Activated T-cell treated with anti-CD3 and anti-CD28 coated beads, Interleukin-2, amount 50 U/mL, for 24 hours (primary cell): Measurements from ENCODE around the gene METTL9.
"Not testable (repeated sequence)": the region's sequence is repeated elsewhere in the genome, so short reads cannot be mapped to it uniquely, and the experiment has no call there.

ENCODE experiments used
- DNase-seq: peaks from one replicate; pipeline ENCODE4 v3.0.0-alpha.2; 2020
- H3K27ac Mint-ChIP-seq: 2 replicates; pipeline ENCODE4 v1.8.0; 2020; ENCODE audit warnings: mild to moderate bottlenecking, mixed read lengths
- H3K27me3 Mint-ChIP-seq: 2 replicates; pipeline ENCODE4 v1.8.0; 2020; ENCODE audit warnings: mixed read lengths
- H3K36me3 Mint-ChIP-seq: 2 replicates; pipeline ENCODE4 v1.8.0; 2020; ENCODE audit warnings: low read depth, mixed read lengths
- H3K4me1 Mint-ChIP-seq: 2 replicates; pipeline ENCODE4 v1.8.0; 2020; ENCODE audit warnings: low read depth, mixed read lengths
- H3K4me3 Mint-ChIP-seq: 2 replicates; pipeline ENCODE4 v1.8.0; 2020; ENCODE audit warnings: mild to moderate bottlenecking, moderate library complexity, mixed read lengths
- H3K9me3 Mint-ChIP-seq: 2 replicates; pipeline ENCODE4 v1.8.0; 2020; ENCODE audit warnings: mixed read lengths

Gene METTL9

GRCh38 chr16:21599122-21600030 lies at the start of gene METTL9:
TSS of gene METTL9 (plus strand) at chr16:21599577. CDS start at chr16:21599734, 157 bp downstream.
- H3K27me3 Mint-ChIP-seq: no peaks in the 10 kb centered on the region
- peak within 1 kb of the TSS; percentile 89 for H3K4me3 Mint-ChIP-seq
- H3K4me1 Mint-ChIP-seq: peaks cover 59% of the 10 kb centered on the region
- H3K27ac Mint-ChIP-seq: peak within 1 kb of the TSS; percentile 93
- DNase-seq: peak; percentile 96
- H3K36me3 Mint-ChIP-seq: peaks cover 19% of the 10 kb centered on the region
- no peaks in the 10 kb centered on the region for H3K9me3 Mint-ChIP-seq

- H3K36me3 Mint-ChIP-seq, H3K27ac Mint-ChIP-seq, H3K9me3 Mint-ChIP-seq, H3K27me3 Mint-ChIP-seq, H3K4me3 Mint-ChIP-seq, DNase-seq: not testable (repeated sequence)
- peaks cover 12% of the 10 kb centered on the region for H3K4me1 Mint-ChIP-seq
Measured at GRCh38 chr16:21549975-21550374, 49.4 kb upstream of the METTL9 start.

- H3K27ac Mint-ChIP-seq, DNase-seq, H3K27me3 Mint-ChIP-seq, H3K4me3 Mint-ChIP-seq, H3K9me3 Mint-ChIP-seq, H3K36me3 Mint-ChIP-seq: not testable (repeated sequence)
- H3K4me1 Mint-ChIP-seq: peaks cover 17% of the 10 kb centered on the region
Measured at GRCh38 chr16:21550435-21550834, 48.9 kb upstream of the METTL9 start.

- not testable (repeated sequence) for DNase-seq, H3K36me3 Mint-ChIP-seq, H3K27ac Mint-ChIP-seq
Measured at GRCh38 chr16:21551076-21551475, 48.3 kb upstream of the METTL9 start.

GRCh38 chr16:21551600-21551999 lies 47.8 kb upstream of the METTL9 start:
- peaks cover 17% of the 10 kb centered on the region for H3K4me1 Mint-ChIP-seq
- H3K27me3 Mint-ChIP-seq, H3K36me3 Mint-ChIP-seq, DNase-seq, H3K4me3 Mint-ChIP-seq, H3K27ac Mint-ChIP-seq, H3K9me3 Mint-ChIP-seq: not testable (repeated sequence)

More at GRCh38 chr16:21551076-21551475, 48.3 kb upstream of the METTL9 start:
- not testable (repeated sequence) for H3K27me3 Mint-ChIP-seq, H3K9me3 Mint-ChIP-seq, H3K4me3 Mint-ChIP-seq
- peaks cover 17% of the 10 kb centered on the region for H3K4me1 Mint-ChIP-seq

- DNase-seq, H3K4me3 Mint-ChIP-seq, H3K36me3 Mint-ChIP-seq, H3K27ac Mint-ChIP-seq, H3K9me3 Mint-ChIP-seq: not testable (repeated sequence)
- peaks cover 10% of the 10 kb centered on the region for H3K27me3 Mint-ChIP-seq
- H3K4me1 Mint-ChIP-seq: peaks cover 17% of the 10 kb centered on the region
Measured at GRCh38 chr16:21553481-21554296, 45.7 kb upstream of the METTL9 start.

GRCh38 chr16:21554795-21555585 lies 44.4 kb upstream of the METTL9 start:
- Mint-ChIP-seq H3K36me3 (no peaks in the 10 kb centered on the region), H3K4me1 (peaks cover 17% of the 10 kb centered on the region), H3K4me3 (peak overlapping the region; percentile 47), H3K27ac (peak overlapping the region; percentile 87), H3K27me3 (peaks cover 10% of the 10 kb centered on the region), H3K9me3 (no peaks in the 10 kb centered on the region)
- peak; percentile 98 for DNase-seq

- peak; percentile 34 for DNase-seq
- Mint-ChIP-seq H3K4me1 (peaks cover 17% of the 10 kb centered on the region), H3K27me3 (peaks cover 10% of the 10 kb centered on the region)
- not testable (repeated sequence) for H3K27ac Mint-ChIP-seq, H3K36me3 Mint-ChIP-seq, H3K4me3 Mint-ChIP-seq, H3K9me3 Mint-ChIP-seq
Measured at GRCh38 chr16:21555621-21556020, 43.8 kb upstream of the METTL9 start.

- H3K27me3 Mint-ChIP-seq: peaks cover 10% of the 10 kb centered on the region
- not testable (repeated sequence) for DNase-seq
Measured at GRCh38 chr16:21556026-21556595, 43.3 kb upstream of the METTL9 start.

GRCh38 chr16:21556651-21557241 lies 42.6 kb upstream of the METTL9 start:
- H3K27ac Mint-ChIP-seq, H3K36me3 Mint-ChIP-seq, H3K4me3 Mint-ChIP-seq, H3K9me3 Mint-ChIP-seq: not testable (repeated sequence)
- Mint-ChIP-seq H3K27me3 (peaks cover 10% of the 10 kb centered on the region), H3K4me1 (peaks cover 17% of the 10 kb centered on the region)
- DNase-seq: peak; percentile 24

More at GRCh38 chr16:21556026-21556595, 43.3 kb upstream of the METTL9 start:
- H3K9me3 Mint-ChIP-seq, H3K27ac Mint-ChIP-seq, H3K36me3 Mint-ChIP-seq, H3K4me3 Mint-ChIP-seq: not testable (repeated sequence)
- peaks cover 17% of the 10 kb centered on the region for H3K4me1 Mint-ChIP-seq

GRCh38 chr16:21560462-21560861 lies 38.9 kb upstream of the METTL9 start:
- no peak overlapping the region for H3K27ac Mint-ChIP-seq
- H3K36me3 Mint-ChIP-seq: no peaks in the 10 kb centered on the region
- peaks cover 9% of the 10 kb centered on the region for H3K27me3 Mint-ChIP-seq

GRCh38 chr16:21563676-21564075 lies 35.7 kb upstream of the METTL9 start:
- Mint-ChIP-seq H3K9me3 (no peaks in the 10 kb centered on the region), H3K4me3 (no peak overlapping the region), H3K27me3 (no peaks in the 10 kb centered on the region), H3K27ac (no peak overlapping the region), H3K4me1 (peaks cover 3% of the 10 kb centered on the region), H3K36me3 (no peaks in the 10 kb centered on the region)
- peak; percentile 11 for DNase-seq

More at GRCh38 chr16:21560462-21560861, 38.9 kb upstream of the METTL9 start:
- no peak overlapping the region for H3K4me3 Mint-ChIP-seq
- no peaks in the 10 kb centered on the region for H3K9me3 Mint-ChIP-seq
- no peak for DNase-seq
- H3K4me1 Mint-ChIP-seq: peaks cover under 1% of the 10 kb centered on the region

GRCh38 chr16:21564367-21564766 lies 35.0 kb upstream of the METTL9 start:
- peak; percentile 12 for DNase-seq
- H3K4me1 Mint-ChIP-seq, H3K36me3 Mint-ChIP-seq, H3K27ac Mint-ChIP-seq, H3K9me3 Mint-ChIP-seq, H3K4me3 Mint-ChIP-seq, H3K27me3 Mint-ChIP-seq: not testable (repeated sequence)

- peak; percentile 3 for DNase-seq
- Mint-ChIP-seq H3K4me3 (no peak overlapping the region), H3K9me3 (no peaks in the 10 kb centered on the region), H3K36me3 (no peaks in the 10 kb centered on the region), H3K27me3 (peaks cover under 1% of the 10 kb centered on the region), H3K4me1 (peaks cover 3% of the 10 kb centered on the region), H3K27ac (no peak overlapping the region)
Measured at GRCh38 chr16:21565507-21565860, 33.9 kb upstream of the METTL9 start.
